A673 (cell line): ENCODE data around the gene IFI16. TPM values are rescaled to one million over a fixed set of nuclear protein-coding genes. Genes with fewer than 3 reads are reported as not detected.

ENCODE experiments used
- BruUV-seq: library from RNA; stranded (reverse); fragments of 400-500 nt; replicated peaks from 2 replicates; lab custom pipeline; 2021; lab: Mats Ljungman, UMichigan
- CTCF ChIA-PET: fragments of 300-600 bp; sonication (Branson Sonifier 250); formaldehyde crosslinking; loops from one replicate; lab custom pipeline; 2022; ENCODE audit warnings: antibody characterized with exemption; lab: Charles Lee
- POLR2A ChIA-PET: fragments of 300-600 bp; sonication (Branson Sonifier 250); formaldehyde crosslinking; loops from one replicate; lab custom pipeline; 2022; ENCODE audit warnings: antibody characterized with exemption; ENCODE audit not compliant: low non-redundant PET; lab: Charles Lee
- DNase-seq: peaks from one replicate; pipeline ENCODE4 v3.0.0-alpha.2; 2015; ENCODE audit warnings: low spot score
- H3K27ac ChIP-seq: fragments of 200-600 bp; sonication (generic); 2 replicates; pipeline ENCODE4 v1.5.1; 2016; ENCODE audit warnings: mixed run types, low read depth, mild to moderate bottlenecking, mixed read lengths, antibody characterized with exemption, low read length; ENCODE audit not compliant: poor library complexity, severe bottlenecking
- H3K27me3 ChIP-seq: fragments of 200-600 bp; sonication (generic); replicated peaks from 2 replicates; pipeline ENCODE4 v1.6.1; 2017; ENCODE audit warnings: mixed run types, low read depth, mild to moderate bottlenecking, mixed read lengths, antibody characterized with exemption, low read length; ENCODE audit not compliant: insufficient read depth, poor library complexity
- H3K36me3 ChIP-seq: fragments of 200-600 bp; sonication (generic); 2 replicates; pipeline ENCODE4 v1.6.1; 2016; ENCODE audit warnings: mixed run types, mild to moderate bottlenecking, mixed read lengths, antibody characterized with exemption, low read length; ENCODE audit not compliant: insufficient read depth, poor library complexity, severe bottlenecking
- H3K4me1 ChIP-seq: fragments of 200-600 bp; sonication (generic); 2 replicates; pipeline ENCODE4 v1.6.1; 2017; ENCODE audit warnings: mixed run types, mild to moderate bottlenecking, mixed read lengths, antibody characterized with exemption, low read length; ENCODE audit not compliant: insufficient read depth, poor library complexity, severe bottlenecking
- H3K4me3 ChIP-seq: fragments of 200-600 bp; sonication (generic); 2 replicates; pipeline ENCODE4 v1.5.1; 2016; ENCODE audit warnings: low read depth, mixed run types, mild to moderate bottlenecking, mixed read lengths, low read length; ENCODE audit not compliant: poor library complexity, severe bottlenecking
- H3K9me3 ChIP-seq: fragments of 200-600 bp; sonication (generic); 2 replicates; pipeline ENCODE4 v1.6.1; 2016; ENCODE audit warnings: mixed run types, low read depth, mild to moderate bottlenecking, mixed read lengths, antibody characterized with exemption, low read length; ENCODE audit not compliant: poor library complexity, severe bottlenecking
- EZH2 ChIP-seq: fragments of 200-600 bp; sonication (generic); IDR thresholded peaks from 2 replicates; pipeline ENCODE4 v1.6.1; 2017; ENCODE audit warnings: borderline replicate concordance, low read depth, mild to moderate bottlenecking, mixed read lengths, antibody characterized with exemption, low read length; ENCODE audit not compliant: poor library complexity, severe bottlenecking
- intact Hi-C: fragments of 100-400 bp; cut with micrococcal nuclease; formaldehyde crosslinking; loops from one replicate; pipeline ENCODE4 v1.10.0; 2022; ENCODE audit not compliant: unreplicated experiment
- total RNA-seq: library from RNA; stranded (reverse); gene quantifications from 2 replicates; pipeline ENCODE4 v1.2.3, GENCODE V29; 2021
- TF ChIP-seq, protein P1 (sequence below): fragments of 300-800, 200-600 bp; sonication (generic); conservative IDR thresholded peaks from 2 replicates; pipeline ENCODE4 v1.5.1; 2017; ENCODE audit warnings: low read depth, mild to moderate bottlenecking, antibody characterized with exemption, low read length, moderate library complexity, mixed read lengths

The IFI16 gene
- total RNA-seq, 1 experiment from 2014 or later, result 87.4 TPM

- H3K27ac ChIP-seq, result no peak overlapping the region
- H3K27me3 ChIP-seq, result no peaks in the 10 kb centered on the region
- intact Hi-C loops, result no loop called here
- DNase-seq, result no peak
- no peaks in the 10 kb centered on the region for H3K9me3 ChIP-seq
- no TSS peak for BruUV-seq
- no peak for TF ChIP-seq EZH2
- TF ChIP-seq, protein P1, sequence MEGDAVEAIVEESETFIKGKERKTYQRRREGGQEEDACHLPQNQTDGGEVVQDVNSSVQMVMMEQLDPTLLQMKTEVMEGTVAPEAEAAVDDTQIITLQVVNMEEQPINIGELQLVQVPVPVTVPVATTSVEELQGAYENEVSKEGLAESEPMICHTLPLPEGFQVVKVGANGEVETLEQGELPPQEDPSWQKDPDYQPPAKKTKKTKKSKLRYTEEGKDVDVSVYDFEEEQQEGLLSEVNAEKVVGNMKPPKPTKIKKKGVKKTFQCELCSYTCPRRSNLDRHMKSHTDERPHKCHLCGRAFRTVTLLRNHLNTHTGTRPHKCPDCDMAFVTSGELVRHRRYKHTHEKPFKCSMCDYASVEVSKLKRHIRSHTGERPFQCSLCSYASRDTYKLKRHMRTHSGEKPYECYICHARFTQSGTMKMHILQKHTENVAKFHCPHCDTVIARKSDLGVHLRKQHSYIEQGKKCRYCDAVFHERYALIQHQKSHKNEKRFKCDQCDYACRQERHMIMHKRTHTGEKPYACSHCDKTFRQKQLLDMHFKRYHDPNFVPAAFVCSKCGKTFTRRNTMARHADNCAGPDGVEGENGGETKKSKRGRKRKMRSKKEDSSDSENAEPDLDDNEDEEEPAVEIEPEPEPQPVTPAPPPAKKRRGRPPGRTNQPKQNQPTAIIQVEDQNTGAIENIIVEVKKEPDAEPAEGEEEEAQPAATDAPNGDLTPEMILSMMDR, result no peak
- H3K4me3 ChIP-seq, result no peak overlapping the region
- POLR2A ChIA-PET, result no interaction called here
- peaks cover 4% of the 10 kb centered on the region for H3K4me1 ChIP-seq
- CTCF ChIA-PET, result no interaction called here
- H3K36me3 ChIP-seq, result no peaks in the 10 kb centered on the region
Observed at GRCh38 chr1:159090286-159091179, 80.8 kb downstream of the IFI16 start.

GRCh38 chr1:159091180-159091560 is 81.5 kb downstream of the IFI16 start:
- TF ChIP-seq, protein P1, result no peak
- no peak for TF ChIP-seq EZH2
- no peaks in the 10 kb centered on the region for H3K9me3 ChIP-seq
- peaks cover 6% of the 10 kb centered on the region for H3K27me3 ChIP-seq
- ChIA-PET POLR2A (no interaction called here), CTCF (no interaction called here)
- intact Hi-C loops, result no loop called here
- no peaks in the 10 kb centered on the region for H3K36me3 ChIP-seq
- peaks cover 4% of the 10 kb centered on the region for H3K4me1 ChIP-seq
- no peak for DNase-seq
- no peak overlapping the region for H3K4me3 ChIP-seq
- no TSS peak for BruUV-seq
- no peak overlapping the region for H3K27ac ChIP-seq

DNA sequence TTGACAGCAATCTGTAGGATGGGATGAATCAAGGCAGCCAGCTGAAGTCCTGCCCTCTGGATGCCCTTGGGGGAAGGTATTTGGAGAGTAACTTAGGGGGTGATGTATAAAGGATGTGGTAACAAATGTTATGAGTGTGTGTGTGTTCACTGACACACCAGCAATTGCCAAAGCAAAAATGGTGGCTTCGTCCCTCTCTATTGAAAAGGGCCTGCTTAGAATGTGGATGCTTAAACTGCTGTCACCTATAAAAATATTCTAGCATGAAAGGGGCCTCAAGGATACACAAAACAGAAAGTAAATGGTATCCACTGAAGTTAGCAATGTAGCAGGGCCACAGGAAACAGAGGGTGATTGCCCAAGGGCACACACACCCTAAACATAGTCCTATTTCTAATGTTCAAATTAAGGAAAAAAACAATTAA is 81.9 kb downstream of the IFI16 start:
- ChIA-PET POLR2A (no interaction called here), CTCF (no interaction called here)
- no peak for TF ChIP-seq EZH2
- TF ChIP-seq, protein P1, result no peak
- no peaks in the 10 kb centered on the region for H3K36me3 ChIP-seq
- intact Hi-C loops, result no loop called here
- no peak overlapping the region for H3K4me3 ChIP-seq
- no peaks in the 10 kb centered on the region for H3K9me3 ChIP-seq
- peaks cover 9% of the 10 kb centered on the region for H3K27me3 ChIP-seq
- BruUV-seq, result no TSS peak
- no peak overlapping the region for H3K27ac ChIP-seq
- peak; percentile 55 for DNase-seq
- peaks cover 4% of the 10 kb centered on the region for H3K4me1 ChIP-seq
